Psoas muscle (tissue), 8 donors: ENCODE measurements around the gene GADD45G. TPM values are rescaled to one million over a fixed set of nuclear protein-coding genes. Genes with fewer than 3 reads are reported as not detected.

Experiments used
- ATAC-seq, 4 donors: fragments of 200-7000 bp; cut with Tn5 transposase; one replicate each; pipeline ENCODE4 v1.9.1; 2020; ENCODE audit warnings: moderate library complexity in 3 of 4, mild to moderate bottlenecking in 2 of 4
- DNase-seq, 2 donors: peaks; one replicate each; pipeline ENCODE4 v3.0.0-alpha.2; 2020
- H3K27ac ChIP-seq: fragments of 200-600 bp; one replicate; pipeline ENCODE4 v1.8.0; 2022
- H3K27me3 ChIP-seq, 3 donors: fragments of 200-600 bp in 1 of 3; one replicate each; pipeline versions ENCODE4 v1.6.1 to v1.8.0; 2013 to 2022; ENCODE audit warnings: low read length in 2 of 3, mild to moderate bottlenecking in 2 of 3, moderate library complexity in 1 of 3; ENCODE audit not compliant: insufficient read depth in 3 of 3
- H3K36me3 ChIP-seq, 2 donors: fragments of 200-600 bp in 1 of 2; one replicate each; pipeline versions ENCODE4 v1.6.1 to v1.8.0; 2013 to 2022; ENCODE audit warnings: low read depth in 1 of 2, mild to moderate bottlenecking in 1 of 2, moderate library complexity in 1 of 2; ENCODE audit not compliant: insufficient read depth in 1 of 2
- H3K4me1 ChIP-seq: fragments of 200-600 bp; one replicate; pipeline ENCODE4 v1.8.0; 2022
- H3K4me3 ChIP-seq: fragments of 200-600 bp; one replicate; pipeline ENCODE4 v1.8.0; 2022; ENCODE audit warnings: mild to moderate bottlenecking
- H3K9me3 ChIP-seq: fragments of 200-600 bp; one replicate; pipeline ENCODE4 v1.8.0; 2022
- WGBS, 3 donors: extraction: QIAGEN DNeasy Blood & Tissue Kit; methylation state at CpG; one replicate each; pipeline versions ENCODE4 v1.1.6 to v1.1.7; 2013; 5-methylcytosine and 5-hydroxymethylcytosine counted together
- intact Hi-C, 2 donors: fragments of 100-400 bp; cut with DNase I; formaldehyde crosslinking; loops; one replicate each; pipeline versions ENCODE4 v1.11.0 to v1.14.2; 2022
- polyA plus RNA-seq, 3 donors: library from polyadenylated mRNA; stranded (reverse); fragments of 200-250 nt; gene quantifications; one replicate each; pipeline ENCODE4 v1.2.3, GENCODE V29; 2013
- total RNA-seq, 4 donors: library from RNA; stranded (reverse); fragmentation: NEBNext Ultra II Directional in 2 of 4; extraction: Animal tissue kit (Norgen Biotek cat#: 25700) in 2 of 4; gene quantifications; one replicate each; pipeline versions ENCODE4 v1.2.1 to v1.2.4, GENCODE V29; 2021 to 2023
- TF ChIP-seq, protein P1 (sequence below): fragments of 200-600 bp; IDR thresholded peaks from one replicate; pipeline ENCODE4 v1.8.0; 2022; ENCODE audit warnings: antibody characterized with exemption
- donor health status: healthy with polysubstance abuse.
- donor health status: DM: no; HTN: no; CAD: no; lungs with moderate emphysema.
- donor health status: Bipolar disorder and iron deficiency.
- donor health status: healthy.
- donor health status: DM: yes; HTN: yes; CAD: no.
- donor health status: DM: no; HTN: no; CAD: no.
- donor health status: DM: no; HTN: no; CAD: no.
- donor health status: DM: yes; HTN: yes; CAD: no.

GADD45G gene
- total and polyA plus RNA-seq, 7 donors: 2.4 to 288 (median 30.7) TPM

DNA sequence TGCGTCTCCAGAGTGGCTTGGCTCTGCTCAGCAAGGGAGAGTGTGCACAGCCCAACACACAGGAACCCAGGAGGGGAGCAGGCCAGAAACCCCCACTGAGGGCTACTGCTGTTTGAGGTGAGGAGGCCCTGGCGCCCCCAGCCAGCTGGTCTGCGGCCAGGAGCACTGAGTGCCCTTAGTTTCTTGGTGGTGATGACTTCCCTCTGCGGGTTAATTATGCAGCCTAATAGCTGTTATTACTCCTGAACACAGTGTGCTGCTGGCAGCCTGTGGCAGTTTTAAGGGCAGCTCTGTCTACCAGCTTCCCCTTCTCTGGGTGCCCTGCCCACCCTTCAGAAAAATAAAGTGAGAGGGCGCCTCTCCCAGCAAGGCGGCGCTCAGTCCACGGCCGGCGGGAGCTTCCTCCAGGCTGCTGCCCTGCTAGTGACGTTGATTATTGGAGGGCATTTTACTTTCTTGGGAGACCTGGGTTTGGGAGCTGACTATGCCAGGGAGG lies 19.2 kb downstream of the GADD45G start:
- ATAC-seq (peak; percentile 29 to 70 (median 52)), DNase-seq (peak in 1 of 2 donors; percentile 81)
- H3K4me1 ChIP-seq: peaks cover 43% of the 10 kb centered on the region
- peak overlapping the region; percentile 39 for H3K4me3 ChIP-seq
- no peaks in the 10 kb centered on the region for H3K9me3 ChIP-seq
- TF ChIP-seq, protein P1, sequence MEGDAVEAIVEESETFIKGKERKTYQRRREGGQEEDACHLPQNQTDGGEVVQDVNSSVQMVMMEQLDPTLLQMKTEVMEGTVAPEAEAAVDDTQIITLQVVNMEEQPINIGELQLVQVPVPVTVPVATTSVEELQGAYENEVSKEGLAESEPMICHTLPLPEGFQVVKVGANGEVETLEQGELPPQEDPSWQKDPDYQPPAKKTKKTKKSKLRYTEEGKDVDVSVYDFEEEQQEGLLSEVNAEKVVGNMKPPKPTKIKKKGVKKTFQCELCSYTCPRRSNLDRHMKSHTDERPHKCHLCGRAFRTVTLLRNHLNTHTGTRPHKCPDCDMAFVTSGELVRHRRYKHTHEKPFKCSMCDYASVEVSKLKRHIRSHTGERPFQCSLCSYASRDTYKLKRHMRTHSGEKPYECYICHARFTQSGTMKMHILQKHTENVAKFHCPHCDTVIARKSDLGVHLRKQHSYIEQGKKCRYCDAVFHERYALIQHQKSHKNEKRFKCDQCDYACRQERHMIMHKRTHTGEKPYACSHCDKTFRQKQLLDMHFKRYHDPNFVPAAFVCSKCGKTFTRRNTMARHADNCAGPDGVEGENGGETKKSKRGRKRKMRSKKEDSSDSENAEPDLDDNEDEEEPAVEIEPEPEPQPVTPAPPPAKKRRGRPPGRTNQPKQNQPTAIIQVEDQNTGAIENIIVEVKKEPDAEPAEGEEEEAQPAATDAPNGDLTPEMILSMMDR: no peak
- 38 to 68% (median 51%) methylated on average over 11 of the region's 11 CpGs for WGBS, 3 donors
- H3K27me3 ChIP-seq: no peaks in the 10 kb centered on the region
- peak overlapping the region; percentile 75 for H3K27ac ChIP-seq
- intact Hi-C loops: loop anchor here in 1 of 2 donors (5.0 kb wide), 1 partner anchor 108 kb away; no protein-coding TSS in a partner anchor
- no peaks in the 10 kb centered on the region for H3K36me3 ChIP-seq

DNA sequence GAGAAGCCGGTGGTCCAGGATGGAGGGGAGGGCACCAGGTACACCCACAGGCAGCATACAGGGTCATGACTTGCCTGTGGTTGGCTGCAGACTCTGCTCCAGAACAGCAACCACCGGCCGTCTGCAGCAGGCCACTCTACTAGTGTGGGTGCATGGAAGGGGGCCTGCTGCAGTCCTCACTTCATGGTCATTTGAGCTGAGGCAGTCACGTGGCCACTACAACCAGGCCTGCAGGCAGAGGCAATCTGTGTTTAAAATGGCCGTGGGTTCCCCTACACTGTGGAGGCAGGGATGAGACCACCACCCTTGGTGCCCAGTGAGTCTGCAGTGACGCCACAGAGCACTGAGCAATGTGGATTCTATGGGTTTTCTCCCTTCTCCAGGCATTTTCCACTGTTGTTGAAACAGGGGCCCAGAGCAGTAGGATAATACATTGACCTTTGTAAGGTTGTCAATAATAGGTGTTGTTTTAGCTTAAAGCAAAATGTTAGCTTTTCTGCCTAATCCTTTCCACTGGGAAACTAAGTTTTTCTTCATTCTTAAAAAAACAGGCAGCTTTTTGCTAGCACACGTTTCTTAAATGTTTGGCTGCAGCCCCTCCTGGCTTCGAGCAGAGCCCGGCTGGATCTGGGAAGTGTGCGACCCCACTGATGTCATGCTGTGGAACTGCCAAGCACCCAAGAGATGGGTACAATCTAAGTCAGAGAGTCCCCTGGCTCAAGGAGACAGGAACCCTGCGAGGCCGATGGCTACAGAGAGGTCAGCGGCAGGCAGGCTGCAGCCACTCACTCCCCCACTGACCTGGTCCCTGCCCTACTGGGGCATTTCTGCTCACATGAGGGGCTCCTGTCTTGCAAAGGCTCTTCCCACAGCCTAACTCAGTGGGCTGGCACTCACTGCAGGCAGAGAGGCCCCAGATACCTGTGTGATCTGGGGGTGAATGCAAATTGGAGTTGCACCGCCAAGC lies 21.2 kb downstream of the GADD45G start:
- 89 to 94% (median 90%) methylated on average over 14 of the region's 14 CpGs for WGBS, 3 donors
- no peaks in the 10 kb centered on the region for H3K36me3 ChIP-seq
- H3K4me1 ChIP-seq: peaks cover 39% of the 10 kb centered on the region
- intact Hi-C loops: no loop called here
- H3K4me3 ChIP-seq: no peak overlapping the region
- H3K27ac ChIP-seq: no peak overlapping the region
- no peak for ATAC-seq
- DNase-seq: no peak
- TF ChIP-seq, protein P1: no peak
- H3K27me3 ChIP-seq: no peaks in the 10 kb centered on the region
- H3K9me3 ChIP-seq: no peaks in the 10 kb centered on the region

DNA sequence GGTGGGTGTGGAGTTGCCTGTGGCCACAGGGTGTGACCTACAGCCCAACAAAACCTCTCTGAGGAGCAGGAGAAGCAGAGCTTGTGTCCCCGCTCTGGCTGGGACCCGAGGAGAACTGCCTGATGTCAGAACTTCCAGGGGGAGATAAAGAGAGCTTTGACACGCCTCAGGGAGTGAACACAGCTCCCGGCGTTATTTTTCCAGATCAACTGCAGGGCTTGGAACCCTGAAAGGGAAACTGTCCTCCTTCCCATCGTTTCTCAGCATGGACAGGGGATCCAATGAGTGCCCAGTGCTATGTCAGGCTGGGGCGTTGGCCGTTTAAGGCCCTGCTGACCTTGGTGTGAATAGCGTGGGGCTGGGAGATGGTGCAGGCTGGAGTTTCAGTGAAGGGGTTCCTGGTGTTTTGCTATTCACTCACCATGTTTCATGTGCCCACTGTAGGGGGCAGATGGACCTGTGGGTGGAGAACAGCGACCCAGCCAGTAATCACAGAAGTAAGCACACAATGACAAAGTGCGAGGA lies 22.0 kb downstream of the GADD45G start:
- H3K36me3 ChIP-seq: no peaks in the 10 kb centered on the region
- no peaks in the 10 kb centered on the region for H3K9me3 ChIP-seq
- ATAC-seq (no peak), DNase-seq (no peak)
- TF ChIP-seq, protein P1: no peak
- peaks cover 32% of the 10 kb centered on the region for H3K4me1 ChIP-seq
- 82 to 89% (median 83%) methylated on average over 11 of the region's 11 CpGs for WGBS, 3 donors
- no peaks in the 10 kb centered on the region for H3K27me3 ChIP-seq
- intact Hi-C loops: no loop called here
- H3K27ac ChIP-seq: no peak overlapping the region
- no peak overlapping the region for H3K4me3 ChIP-seq

DNA sequence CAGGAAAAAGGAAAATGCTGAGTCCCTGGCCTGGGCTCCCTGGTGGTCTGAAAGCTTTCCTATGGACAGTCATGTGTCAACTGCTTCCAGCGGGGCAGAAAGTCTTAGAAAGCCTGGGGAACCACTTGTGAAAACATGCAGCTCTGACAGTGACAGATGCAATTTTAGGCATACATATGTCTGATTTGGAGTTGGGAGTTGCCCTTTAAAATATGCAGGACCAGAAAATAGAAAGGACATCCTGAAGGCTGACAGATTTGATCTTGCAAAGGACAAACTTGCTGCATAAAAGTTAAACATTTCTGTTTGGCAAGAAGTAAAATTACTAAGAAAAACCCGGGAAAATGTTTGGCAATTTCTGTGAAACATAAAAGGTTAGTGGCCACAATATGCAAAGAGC lies 23.8 kb downstream of the GADD45G start:
- ATAC-seq: no peak

More for the DNA sequence above, 23.8 kb downstream of the GADD45G start:
- Histone ChIP-seq H3K36me3 (no peaks in the 10 kb centered on the region), H3K4me3 (no peak overlapping the region), H3K27ac (no peak overlapping the region), H3K4me1 (peaks cover 14% of the 10 kb centered on the region), H3K9me3 (no peaks in the 10 kb centered on the region), H3K27me3 (no peaks in the 10 kb centered on the region)
- intact Hi-C loops: no loop called here
- WGBS, 3 donors: 88 to 94% (median 88%) methylated on average over 2 of the region's 2 CpGs
- TF ChIP-seq, protein P1: no peak
- DNase-seq: no peak
